Measurements from ENCODE around the gene RPRD2.

RPRD2 gene

DNA sequence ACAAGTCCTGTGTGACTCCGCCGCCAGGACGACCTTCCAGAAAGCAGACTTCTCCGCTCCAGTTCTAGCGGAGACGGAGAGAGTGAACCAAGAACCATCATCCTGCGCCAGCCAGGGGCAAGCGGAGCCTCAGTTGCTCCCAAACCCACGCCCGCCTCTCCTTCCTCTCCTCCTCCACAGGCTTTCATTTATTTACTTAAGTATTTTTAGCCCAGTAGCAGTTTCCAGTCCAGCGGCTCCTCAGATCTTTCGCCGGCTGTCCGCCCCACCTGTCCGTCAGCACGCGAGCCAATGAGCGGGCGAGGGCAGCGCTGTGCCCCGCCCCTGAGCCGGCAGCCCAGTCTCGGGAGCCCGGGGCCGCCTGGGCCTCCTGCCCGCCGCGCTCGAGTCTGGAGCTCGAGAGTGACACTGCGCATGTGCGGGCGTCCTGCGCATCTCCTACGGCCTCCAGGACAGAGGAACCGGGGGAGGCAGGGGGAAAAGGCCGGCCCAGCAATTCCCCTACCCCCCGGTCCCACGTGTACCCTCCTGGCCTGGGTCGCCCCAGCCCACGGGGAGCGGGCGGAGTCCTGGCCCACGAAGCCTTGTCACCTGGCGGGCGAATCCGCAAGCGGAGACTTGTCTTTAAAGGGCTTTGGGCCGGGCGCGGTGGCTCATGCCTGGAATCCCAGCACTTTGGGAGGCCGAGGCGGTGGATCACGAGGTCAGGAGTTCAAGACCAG lies 151.5 kb downstream of the RPRD2 start, which contains the start of gene FALEC:
Gene FALEC (plus strand): TSS at position 425 of the 722 bp plus-strand sequence.
- peak; percentile 59 to 83 (median 68) for DNase-seq

DNA sequence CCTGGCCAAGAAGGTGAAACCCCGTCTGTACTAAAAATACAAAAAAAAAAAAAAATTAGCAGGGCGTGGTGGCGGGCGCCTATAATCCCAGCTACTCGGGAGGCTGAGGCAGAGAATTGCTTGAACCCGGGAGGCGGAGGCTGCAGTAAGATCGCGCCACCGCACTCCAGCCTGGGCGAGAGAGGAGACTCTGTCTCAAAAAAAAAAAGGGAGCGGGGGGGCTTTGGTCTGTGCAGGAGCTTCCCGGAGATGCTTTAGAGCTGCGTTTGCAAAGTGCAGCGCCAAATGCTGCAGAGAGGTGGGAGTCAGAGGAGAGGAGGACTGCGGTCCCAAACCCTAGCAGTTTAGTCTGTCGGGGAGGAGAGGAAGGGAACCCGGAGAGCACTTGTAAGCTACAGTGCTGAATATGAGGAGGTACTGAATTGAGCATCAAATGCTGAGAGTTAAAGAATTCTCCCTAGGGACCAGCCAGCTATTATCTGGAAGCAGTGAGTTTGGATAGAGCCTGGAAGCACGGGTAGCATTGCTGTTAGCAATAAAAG lies 152.2 kb downstream of the RPRD2 start:
- no peak for DNase-seq

DNA sequence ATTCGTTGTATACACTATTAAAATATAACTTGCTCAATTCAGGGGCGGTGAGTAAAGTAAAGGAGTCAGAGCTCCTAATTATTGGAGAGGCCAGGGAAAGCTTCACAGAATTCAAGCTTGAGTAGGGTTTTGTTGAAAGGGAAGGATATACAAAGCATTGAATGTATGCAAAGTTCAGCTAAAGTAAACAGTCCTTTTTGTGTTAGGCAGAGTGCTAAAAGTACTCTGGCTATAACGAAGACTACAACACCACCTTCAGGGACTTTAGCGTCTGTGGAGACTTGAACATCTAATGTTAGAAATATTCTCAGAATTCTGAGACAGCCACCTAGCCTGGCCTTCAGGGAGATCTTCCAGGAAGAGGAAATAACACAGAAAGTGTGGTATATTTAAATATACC lies 152.7 kb downstream of the RPRD2 start:
- DNase-seq: no peak

DNA sequence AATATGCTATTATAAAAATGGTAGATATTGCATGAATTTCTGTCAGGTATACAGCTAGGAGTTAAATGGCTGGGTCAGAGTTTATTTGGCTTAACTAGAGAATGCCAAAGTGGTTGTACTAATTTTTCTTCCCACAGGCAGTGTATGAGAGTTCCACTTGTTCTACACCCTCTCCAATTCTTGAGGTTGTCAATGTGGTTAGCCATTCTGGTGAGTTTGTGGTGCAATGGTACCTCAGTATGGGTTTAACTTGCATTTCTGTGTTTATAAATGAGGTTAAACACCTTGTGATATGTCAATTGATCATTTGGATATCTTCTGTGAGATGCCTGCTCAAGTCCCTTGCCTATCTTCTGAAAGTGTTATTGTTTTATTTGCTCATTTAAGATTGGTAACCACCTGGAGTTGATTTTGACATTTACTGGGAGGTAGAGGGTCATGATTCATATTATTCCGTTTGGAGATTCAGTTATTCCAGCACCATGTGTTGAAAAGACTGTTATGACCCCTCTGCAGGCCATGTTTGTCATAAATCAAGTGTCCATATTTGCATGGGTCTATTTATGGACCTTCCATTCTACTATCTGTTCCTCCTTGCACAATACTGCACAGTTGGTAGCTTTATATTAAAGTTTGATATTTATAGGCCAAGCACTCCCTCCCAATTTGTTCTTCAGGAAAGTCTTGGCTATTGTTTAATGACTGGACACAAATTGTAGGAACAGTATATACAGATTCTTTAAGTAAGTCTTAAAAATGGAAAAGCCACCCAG lies 157.4 kb downstream of the RPRD2 start:
- DNase-seq: no peak

DNA sequence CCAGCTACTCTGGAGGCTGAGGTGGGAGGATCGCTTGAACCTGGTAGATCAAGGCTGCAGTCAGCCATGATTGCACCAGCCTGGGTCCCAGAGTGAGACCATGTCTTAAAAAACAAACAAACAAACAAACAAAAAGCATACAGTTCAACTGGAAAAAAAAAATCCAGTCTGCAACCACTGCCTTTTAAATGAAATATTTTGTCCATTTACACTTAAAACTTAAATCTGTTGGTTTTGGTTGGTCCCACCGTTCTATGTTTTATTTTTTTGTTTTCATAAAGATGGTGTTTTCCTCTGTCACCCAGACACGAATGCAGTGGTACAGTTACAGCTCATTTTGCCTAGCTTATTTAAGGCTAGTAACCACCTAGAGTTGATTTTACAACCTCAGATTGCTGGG lies 161.4 kb downstream of the RPRD2 start:
- DNase-seq: no peak
